Osteoblast (primary cell): Measurements from ENCODE around the gene PPM1E. TPM values are rescaled to one million over a fixed set of nuclear protein-coding genes. Genes with fewer than 3 reads are reported as not detected.

Experiments used
- DNase-seq: peaks from one replicate; pipeline ENCODE4 v3.0.0; 2011; ENCODE audit warnings: low spot score, mixed read lengths; ENCODE audit not compliant: insufficient read length; ENCODE audit errors: missing footprints
- H2AFZ ChIP-seq: 2 replicates; pipeline ENCODE4 v1.6.0; 2011; ENCODE audit warnings: mild to moderate bottlenecking, low read length
- H3K27ac ChIP-seq: 2 replicates; pipeline ENCODE4 v1.5.1; 2011; ENCODE audit warnings: mild to moderate bottlenecking, low read depth, low read length, moderate library complexity
- H3K27me3 ChIP-seq: 2 replicates; pipeline ENCODE4 v1.6.0; 2012; ENCODE audit warnings: mild to moderate bottlenecking, control low read depth, inconsistent platforms, low read length, moderate library complexity; ENCODE audit not compliant: insufficient read depth
- H3K36me3 ChIP-seq: 2 replicates; pipeline ENCODE4 v1.5.1; 2011; ENCODE audit warnings: mild to moderate bottlenecking, low read length, control low read depth, moderate library complexity; ENCODE audit not compliant: insufficient read depth
- H3K4me1 ChIP-seq: 2 replicates; pipeline ENCODE4 v1.5.1; 2011; ENCODE audit warnings: mild to moderate bottlenecking, low read length, control low read depth, moderate library complexity; ENCODE audit not compliant: insufficient read depth
- H3K4me2 ChIP-seq: 2 replicates; pipeline ENCODE4 v1.6.0; 2011; ENCODE audit warnings: mild to moderate bottlenecking, low read length; ENCODE audit not compliant: insufficient read depth
- H3K4me3 ChIP-seq: fragments of 200-600 bp; sonication (generic); 3 replicates; pipeline ENCODE4 v1.5.1; 2012; ENCODE audit warnings: mild to moderate bottlenecking, low read length, inconsistent platforms; ENCODE audit not compliant: insufficient read depth
- H3K79me2 ChIP-seq: 2 replicates; pipeline ENCODE4 v1.6.0; 2012; ENCODE audit warnings: mild to moderate bottlenecking, low read length, control low read depth, inconsistent platforms; ENCODE audit not compliant: insufficient read depth
- H3K9me3 ChIP-seq: 2 replicates; pipeline ENCODE4 v1.5.1; 2011; ENCODE audit warnings: low read depth, low read length, control low read depth
- H4K20me1 ChIP-seq: 2 replicates; pipeline ENCODE4 v1.6.0; 2012; ENCODE audit warnings: mild to moderate bottlenecking, low read length, control low read depth; ENCODE audit not compliant: insufficient read depth
- total RNA-seq: library from RNA; depleted of rRNA; stranded (reverse); fragments of >200 nt; gene quantifications from 2 replicates; pipeline ENCODE4 v1.2.3, GENCODE V29; 2012
- TF ChIP-seq, protein P1 (sequence below): IDR thresholded peaks from 2 replicates; pipeline ENCODE4 v1.5.1; 2011; ENCODE audit warnings: mild to moderate bottlenecking, low read depth, low read length, moderate library complexity; ENCODE audit errors: extremely low read depth

The PPM1E gene
- total RNA-seq, 1 donor, result under 0.01 TPM

DNA sequence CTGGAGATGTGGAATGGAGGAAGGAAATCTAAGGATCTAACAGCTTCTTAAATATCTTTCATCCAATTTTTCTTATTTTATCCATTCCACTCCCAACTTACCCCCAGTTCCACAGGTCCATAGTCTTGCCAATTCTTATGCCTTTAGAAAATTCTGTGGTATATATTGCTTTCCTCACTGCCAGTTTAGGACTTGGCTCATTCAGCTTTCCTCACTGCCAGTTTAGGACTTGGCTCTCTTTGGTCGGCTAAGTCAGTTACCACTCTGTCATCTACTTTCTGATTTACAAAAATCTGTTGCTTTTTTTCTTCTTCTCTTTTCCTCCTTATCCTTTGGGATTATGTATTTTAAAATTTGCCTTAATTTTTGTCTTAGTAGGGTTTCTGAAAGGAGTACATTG lies 128.5 kb downstream of the PPM1E start:
- H3K4me2 ChIP-seq, result no peak overlapping the region
- no peak for DNase-seq
- TF ChIP-seq, protein P1, sequence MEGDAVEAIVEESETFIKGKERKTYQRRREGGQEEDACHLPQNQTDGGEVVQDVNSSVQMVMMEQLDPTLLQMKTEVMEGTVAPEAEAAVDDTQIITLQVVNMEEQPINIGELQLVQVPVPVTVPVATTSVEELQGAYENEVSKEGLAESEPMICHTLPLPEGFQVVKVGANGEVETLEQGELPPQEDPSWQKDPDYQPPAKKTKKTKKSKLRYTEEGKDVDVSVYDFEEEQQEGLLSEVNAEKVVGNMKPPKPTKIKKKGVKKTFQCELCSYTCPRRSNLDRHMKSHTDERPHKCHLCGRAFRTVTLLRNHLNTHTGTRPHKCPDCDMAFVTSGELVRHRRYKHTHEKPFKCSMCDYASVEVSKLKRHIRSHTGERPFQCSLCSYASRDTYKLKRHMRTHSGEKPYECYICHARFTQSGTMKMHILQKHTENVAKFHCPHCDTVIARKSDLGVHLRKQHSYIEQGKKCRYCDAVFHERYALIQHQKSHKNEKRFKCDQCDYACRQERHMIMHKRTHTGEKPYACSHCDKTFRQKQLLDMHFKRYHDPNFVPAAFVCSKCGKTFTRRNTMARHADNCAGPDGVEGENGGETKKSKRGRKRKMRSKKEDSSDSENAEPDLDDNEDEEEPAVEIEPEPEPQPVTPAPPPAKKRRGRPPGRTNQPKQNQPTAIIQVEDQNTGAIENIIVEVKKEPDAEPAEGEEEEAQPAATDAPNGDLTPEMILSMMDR, result no peak
- H3K79me2 ChIP-seq, result no peaks in the 10 kb centered on the region
- no peak overlapping the region for H3K4me3 ChIP-seq
- H3K4me1 ChIP-seq, result no peaks in the 10 kb centered on the region
- no peaks in the 10 kb centered on the region for H4K20me1 ChIP-seq
- no peak overlapping the region for H2AFZ ChIP-seq
- H3K36me3 ChIP-seq, result no peaks in the 10 kb centered on the region
- no peaks in the 10 kb centered on the region for H3K27me3 ChIP-seq
- H3K9me3 ChIP-seq, result no peaks in the 10 kb centered on the region
- H3K27ac ChIP-seq, result no peak overlapping the region

DNA sequence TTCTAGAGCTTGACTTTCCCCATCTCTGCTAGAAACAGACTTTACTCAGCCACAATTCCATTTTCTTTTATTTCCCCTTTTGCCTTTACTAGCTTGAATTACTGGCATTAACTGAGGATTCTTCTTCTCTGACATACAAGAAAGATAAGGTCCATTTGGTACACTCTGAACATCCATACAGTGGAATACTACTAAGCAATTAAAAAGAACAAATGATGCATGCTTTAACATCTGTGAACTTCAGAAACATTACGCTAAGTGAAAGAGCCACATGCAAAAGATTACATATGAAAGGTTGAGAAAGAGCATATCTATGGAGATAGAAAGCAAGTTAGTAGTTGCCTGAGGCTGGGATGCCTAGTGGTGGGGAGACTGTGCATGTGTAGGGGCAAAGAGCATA lies 130.9 kb downstream of the PPM1E start:
- Histone ChIP-seq H3K36me3 (no peaks in the 10 kb centered on the region), H3K79me2 (no peaks in the 10 kb centered on the region), H3K27me3 (no peaks in the 10 kb centered on the region), H4K20me1 (no peaks in the 10 kb centered on the region), H3K4me1 (no peaks in the 10 kb centered on the region), H3K27ac (no peak overlapping the region), H2AFZ (no peak overlapping the region), H3K4me3 (no peak overlapping the region), H3K4me2 (no peak overlapping the region), H3K9me3 (no peaks in the 10 kb centered on the region)
- TF ChIP-seq, protein P1, result no peak
- DNase-seq, result no peak

DNA sequence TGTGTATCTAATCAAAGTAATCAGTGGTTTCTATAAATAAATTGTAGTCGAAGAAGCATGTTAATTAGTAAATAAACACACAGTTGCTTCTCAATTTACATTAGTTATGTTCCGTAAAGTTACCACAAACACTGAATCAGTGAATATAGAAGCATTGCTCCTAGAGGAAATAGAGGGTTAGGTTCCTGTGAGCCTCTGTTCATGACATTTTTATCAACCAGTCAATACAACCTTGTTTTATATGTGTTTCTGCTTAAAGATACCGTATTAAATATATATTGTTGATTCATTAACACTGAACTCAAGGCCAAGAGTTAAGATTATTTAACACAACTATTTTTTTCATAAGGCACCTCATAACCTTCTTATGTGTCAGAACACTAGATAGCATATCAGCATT lies 134.3 kb downstream of the PPM1E start:
- Histone ChIP-seq H4K20me1 (no peaks in the 10 kb centered on the region), H3K27me3 (no peaks in the 10 kb centered on the region), H3K4me3 (no peak overlapping the region), H2AFZ (no peak overlapping the region), H3K9me3 (no peaks in the 10 kb centered on the region), H3K36me3 (no peaks in the 10 kb centered on the region), H3K4me1 (no peaks in the 10 kb centered on the region), H3K4me2 (no peak overlapping the region), H3K27ac (no peak overlapping the region), H3K79me2 (no peaks in the 10 kb centered on the region)
- DNase-seq, result no peak
- TF ChIP-seq, protein P1, result no peak

DNA sequence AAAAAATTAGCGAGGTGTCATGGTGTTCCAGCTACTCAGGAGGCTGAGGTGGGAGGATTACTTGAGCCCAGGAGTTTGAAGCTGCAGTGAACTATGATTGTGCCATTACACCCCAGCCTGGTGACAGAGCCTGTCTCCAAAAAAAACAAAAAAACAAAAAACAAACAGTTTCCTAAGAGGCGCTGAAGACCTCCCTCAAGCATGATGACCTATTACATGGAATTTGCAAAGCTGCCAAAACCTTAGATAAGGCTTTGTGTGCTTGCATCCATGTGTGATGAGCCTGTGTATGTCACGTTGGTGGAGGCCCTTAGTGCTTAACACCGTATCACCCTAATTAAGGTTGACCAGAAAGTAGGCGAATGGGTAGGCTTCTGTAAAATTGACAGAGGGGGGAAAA lies 143.5 kb downstream of the PPM1E start:
- TF ChIP-seq, protein P1, result no peak
- Histone ChIP-seq H3K27me3 (no peaks in the 10 kb centered on the region), H2AFZ (no peak overlapping the region), H3K27ac (no peak overlapping the region), H3K4me3 (no peak overlapping the region), H3K9me3 (no peaks in the 10 kb centered on the region), H3K79me2 (no peaks in the 10 kb centered on the region), H3K4me2 (no peak overlapping the region), H3K4me1 (no peaks in the 10 kb centered on the region), H3K36me3 (no peaks in the 10 kb centered on the region), H4K20me1 (no peaks in the 10 kb centered on the region)
- DNase-seq, result no peak
